Transverse colon (tissue), 4 donors: ENCODE data around the gene SLC37A3.

Experiments used
- POLR2AphosphoS5 ChIP-seq, 3 donors: sonication (generic); formaldehyde crosslinking; IDR thresholded peaks; one replicate each; pipeline ENCODE4 v1.6.1; 2016; ENCODE audit warnings: antibody characterized with exemption in 3 of 3
- TF ChIP-seq, protein P1 (sequence below), 5 experiments: fragments of 200-600 bp in 3 of 5; fragments of 450-650 bp in 2 of 5; sonication (generic) in 3 of 5; IDR thresholded peaks; 1 replicate in 2 of 5; 2 replicates in 3 of 5; pipeline ENCODE4 v1.5.1; 2016 to 2017; ENCODE audit warnings: antibody characterized with exemption in 5 of 5, inconsistent platforms in 3 of 5, mild to moderate bottlenecking in 2 of 5, moderate library complexity in 1 of 5

DNA sequence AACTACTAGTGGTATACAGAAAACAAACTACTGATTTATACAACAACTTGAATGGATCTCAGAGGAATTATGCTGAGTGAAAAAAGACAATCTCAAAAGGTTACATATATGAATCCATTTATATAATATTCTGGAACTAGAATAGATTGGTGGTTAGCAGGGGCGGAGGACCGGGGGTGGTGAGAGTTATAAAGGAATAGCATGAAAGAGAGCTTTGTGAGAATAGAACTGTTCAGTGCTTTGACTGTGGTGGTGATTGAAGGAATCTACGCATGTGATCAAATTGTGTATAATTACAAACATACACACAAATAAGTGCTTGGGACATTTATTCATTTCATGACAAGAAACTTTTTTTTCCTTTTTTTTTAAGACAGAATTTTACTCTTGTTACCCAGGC, 25.2 kb upstream of the SLC37A3 start:
- TF ChIP-seq, protein P1, sequence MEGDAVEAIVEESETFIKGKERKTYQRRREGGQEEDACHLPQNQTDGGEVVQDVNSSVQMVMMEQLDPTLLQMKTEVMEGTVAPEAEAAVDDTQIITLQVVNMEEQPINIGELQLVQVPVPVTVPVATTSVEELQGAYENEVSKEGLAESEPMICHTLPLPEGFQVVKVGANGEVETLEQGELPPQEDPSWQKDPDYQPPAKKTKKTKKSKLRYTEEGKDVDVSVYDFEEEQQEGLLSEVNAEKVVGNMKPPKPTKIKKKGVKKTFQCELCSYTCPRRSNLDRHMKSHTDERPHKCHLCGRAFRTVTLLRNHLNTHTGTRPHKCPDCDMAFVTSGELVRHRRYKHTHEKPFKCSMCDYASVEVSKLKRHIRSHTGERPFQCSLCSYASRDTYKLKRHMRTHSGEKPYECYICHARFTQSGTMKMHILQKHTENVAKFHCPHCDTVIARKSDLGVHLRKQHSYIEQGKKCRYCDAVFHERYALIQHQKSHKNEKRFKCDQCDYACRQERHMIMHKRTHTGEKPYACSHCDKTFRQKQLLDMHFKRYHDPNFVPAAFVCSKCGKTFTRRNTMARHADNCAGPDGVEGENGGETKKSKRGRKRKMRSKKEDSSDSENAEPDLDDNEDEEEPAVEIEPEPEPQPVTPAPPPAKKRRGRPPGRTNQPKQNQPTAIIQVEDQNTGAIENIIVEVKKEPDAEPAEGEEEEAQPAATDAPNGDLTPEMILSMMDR (IDR thresholded peaks at IDR 0.05), result no peak
- no peak for TF ChIP-seq POLR2AphosphoS5 (IDR thresholded peaks at IDR 0.05)
